GM03348 (cell line): Measurements from ENCODE around the gene OST4.

ENCODE experiments used
- DNase-seq: peaks from one replicate; pipeline ENCODE4 v3.0.0; 2012; ENCODE audit warnings: low spot score

OST4 gene

GRCh38 chr2:27025861-27026851 is 45.3 kb downstream of the OST4 start:
- no peak for DNase-seq

- no peak for DNase-seq
Measured at GRCh38 chr2:27025281-27025800, 46.1 kb downstream of the OST4 start.

GRCh38 chr2:27024812-27025211 is 46.6 kb downstream of the OST4 start:
- DNase-seq: no peak

- DNase-seq: no peak
Measured at GRCh38 chr2:27024188-27024587, 47.3 kb downstream of the OST4 start.

GRCh38 chr2:27023740-27024139 is 47.7 kb downstream of the OST4 start:
- no peak for DNase-seq

- peak; percentile 39 for DNase-seq
Measured at GRCh38 chr2:27021253-27022049, 50.0 kb downstream of the OST4 start.
